K562 (cell line): Measurements from ENCODE around the gene ZBTB20. TPM values are rescaled to one million over a fixed set of nuclear protein-coding genes. Genes with fewer than 3 reads are reported as not detected.

ENCODE experiments used
- ATAC-seq: fragments of 200-7000 bp; cut with Tn5 transposase; 3 replicates; pipeline ENCODE4 v1.9.1; 2020; ENCODE audit warnings: moderate library complexity
- BruUV-seq: library from RNA; stranded (reverse); fragments of 400-500 nt; replicated peaks from 2 replicates; lab custom pipeline; 2021; lab: Mats Ljungman, UMichigan
- CTCF ChIA-PET: fragments of 300-600 bp; formaldehyde crosslinking; extraction: SDS; loops from one replicate; lab custom pipeline; 2021; ENCODE audit warnings: low intra/inter-chr PET ratio; lab: Yijun Ruan, JAX
- POLR2A ChIA-PET: fragments of 300-600, 350-650 bp; sonication (Branson Sonifier 250); formaldehyde crosslinking; extraction: SDS; loops from one replicate; lab custom pipeline; 2021; ENCODE audit warnings: antibody characterized with exemption, inconsistent platforms; lab: Yijun Ruan, JAX
- DNase-seq, 4 experiments: peaks; one replicate each; pipeline versions ENCODE4 v3.0.0 to v3.0.0-alpha.2; 2011 to 2018; ENCODE audit warnings: low spot score in 3 of 4, mixed read lengths in 3 of 4; ENCODE audit errors: extremely low read depth in 1 of 4
- FAIRE-seq: peaks from 2 replicates; lab custom pipeline; 2011; peaks lifted over from hg19 to GRCh38; lab: Jason Lieb, UNC
- H2AFZ ChIP-seq: 2 replicates; pipeline ENCODE4 v1.6.0; 2011; ENCODE audit warnings: low read depth, low read length, control low read depth, inconsistent platforms
- H3K27ac ChIP-seq: fragments of 200-600 bp; 3 replicates; pipeline ENCODE4 v1.8.0; 2011; ENCODE audit warnings: low read depth, mild to moderate bottlenecking, control low read depth, inconsistent platforms, low read length, moderate library complexity, mixed read lengths; ENCODE audit errors: extremely low read depth
- H3K27me3 ChIP-seq, 2 experiments: fragments of 300-600 bp in 1 of 2; 2 replicates in 1 of 2; 3 replicates in 1 of 2; pipeline versions ENCODE4 v1.6.0 to v1.8.0; 2011; ENCODE audit warnings: inconsistent platforms in 2 of 2, low read length in 2 of 2, mild to moderate bottlenecking in 1 of 2, mixed read lengths in 1 of 2, moderate library complexity in 1 of 2; ENCODE audit not compliant: control insufficient read depth in 2 of 2, insufficient read depth in 2 of 2
- H3K36me3 ChIP-seq: fragments of 300-600 bp; 3 replicates; pipeline ENCODE4 v1.8.0; 2011; ENCODE audit warnings: mild to moderate bottlenecking, low read length, inconsistent platforms; ENCODE audit not compliant: control insufficient read depth, insufficient read depth
- H3K4me1 ChIP-seq, 2 experiments: fragments of 200-600 bp in 1 of 2; replicated peaks in 1 of 2; 2 replicates in 1 of 2; 3 replicates in 1 of 2; pipeline versions ENCODE4 v1.5.1 to v1.8.0; 2011; ENCODE audit warnings: inconsistent platforms in 2 of 2, low read length in 2 of 2, mild to moderate bottlenecking in 1 of 2, mixed read lengths in 1 of 2, moderate library complexity in 1 of 2; ENCODE audit not compliant: control insufficient read depth in 2 of 2, insufficient read depth in 2 of 2
- H3K4me2 ChIP-seq: 2 replicates; pipeline ENCODE4 v1.6.1; 2011; ENCODE audit warnings: low read length, control low read depth, inconsistent platforms, mixed read lengths; ENCODE audit not compliant: insufficient read depth
- H3K4me3 ChIP-seq: fragments of 200-600 bp; sonication (generic), shearing (Covaris generic); 2 replicates; pipeline ENCODE4 v1.5.1; 2016; ENCODE audit warnings: control low read depth, inconsistent platforms
- H3K79me2 ChIP-seq: fragments of 200-600 bp; 3 replicates; pipeline ENCODE4 v1.8.0; 2011; ENCODE audit warnings: low read length, inconsistent platforms; ENCODE audit not compliant: control insufficient read depth, insufficient read depth
- H3K9ac ChIP-seq, 2 experiments: 2 replicates each; pipeline versions ENCODE4 v1.6.0 to v1.6.1; 2011; ENCODE audit warnings: low read depth in 2 of 2, low read length in 2 of 2, control low read depth in 1 of 2, inconsistent platforms in 1 of 2, mild to moderate bottlenecking in 1 of 2, mixed read lengths in 1 of 2; ENCODE audit not compliant: insufficient read depth in 1 of 2
- H3K9me1 ChIP-seq: one replicate; pipeline ENCODE4 v1.6.0; 2011; ENCODE audit warnings: inconsistent platforms, mild to moderate bottlenecking, low read length, moderate library complexity; ENCODE audit not compliant: control insufficient read depth, insufficient read depth
- H3K9me3 ChIP-seq: replicated peaks from 2 replicates; pipeline ENCODE4 v1.5.1; 2011; ENCODE audit warnings: low read depth, low read length, inconsistent platforms; ENCODE audit not compliant: control insufficient read depth, insufficient read depth
- H4K20me1 ChIP-seq: replicated peaks from 2 replicates; pipeline ENCODE4 v1.6.1; 2011; ENCODE audit warnings: low read length, inconsistent platforms, mixed read lengths; ENCODE audit not compliant: control insufficient read depth, insufficient read depth
- CBX1 ChIP-seq: sonication (generic); IDR thresholded peaks from 2 replicates; pipeline ENCODE4 v1.6.1; 2016; ENCODE audit warnings: antibody characterized with exemption, low read depth, mild to moderate bottlenecking
- JUN ChIP-seq, 2 experiments: sonication (generic) in 1 of 2; formaldehyde crosslinking in 1 of 2; IDR thresholded peaks; 2 replicates each; pipeline versions ENCODE4 v1.6.1 to v1.8.0; 2012 to 2022; ENCODE audit warnings: borderline replicate concordance in 2 of 2, mild to moderate bottlenecking in 2 of 2, improper control_type of control experiment in 1 of 2, low read depth in 1 of 2, low read length in 1 of 2, missing genetic modification reagents in 1 of 2
- JUNB ChIP-seq: fragments of 450-650 bp; formaldehyde crosslinking; conservative IDR thresholded peaks from 2 replicates; pipeline ENCODE4 v1.4.0; 2020; ENCODE audit warnings: mild to moderate bottlenecking
- KDM4B ChIP-seq, 2 experiments: fragments of 450-650 bp in 1 of 2; sonication (generic) in 1 of 2; IDR thresholded peaks; 2 replicates each; pipeline ENCODE4 v1.6.1; 2016 to 2017; ENCODE audit warnings: borderline replicate concordance in 2 of 2, antibody characterized with exemption in 1 of 2, low read depth in 1 of 2, mild to moderate bottlenecking in 1 of 2
- MTA2 ChIP-seq: fragments of 450-650 bp; IDR thresholded peaks from 2 replicates; pipeline ENCODE4 v1.6.1; 2016; ENCODE audit warnings: low read depth
- NCOA1 ChIP-seq: fragments of 450-650 bp; IDR thresholded peaks from 2 replicates; pipeline ENCODE4 v1.6.1; 2016; ENCODE audit warnings: low read depth
- PURB ChIP-seq: sonication (generic); formaldehyde crosslinking; IDR thresholded peaks from 2 replicates; pipeline ENCODE4 v1.9.0; 2021; ENCODE audit warnings: low read depth, mild to moderate bottlenecking, missing genetic modification reagents
- SETDB1 ChIP-seq: IDR thresholded peaks from one replicate; pipeline ENCODE4 v1.6.1; 2012; ENCODE audit warnings: low read length, control low read depth, inconsistent platforms
- SP1 ChIP-seq: sonication (generic); formaldehyde crosslinking; IDR thresholded peaks from 2 replicates; pipeline ENCODE4 v1.8.1; 2022; ENCODE audit warnings: mild to moderate bottlenecking, missing genetic modification reagents
- ZKSCAN1 ChIP-seq: fragments of 150-350 bp; IDR thresholded peaks from 2 replicates; pipeline ENCODE4 v1.6.1; 2016; ENCODE audit warnings: low read depth, low read length
- ZNF445 ChIP-seq: fragments of 250-450 bp; sonication (Bioruptor Pico); IDR thresholded peaks from 2 replicates; pipeline ENCODE4 v1.4.0; 2020; ENCODE audit warnings: low read depth, mild to moderate bottlenecking, moderate library complexity
- WGBS: fragments of 100-300 bp; shearing (Covaris generic); methylation state at CpG from one replicate; pipeline ENCODE4 v1.1.6; 2016; ENCODE audit warnings: low coverage, mixed read lengths; ENCODE audit not compliant: insufficient coverage; ENCODE audit errors: missing lambda C conversion rate; 5-methylcytosine and 5-hydroxymethylcytosine counted together
- in situ Hi-C: fragments of 300-500 bp; cut with MboI; formaldehyde crosslinking; loops from 4 replicates; pipeline ENCODE4 v1.15.0; 2018; ENCODE audit warnings: inconsistent platforms, mixed read lengths
- intact Hi-C: fragments of 100-400 bp; cut with micrococcal nuclease; formaldehyde crosslinking; loops from 2 replicates; pipeline ENCODE4 v1.14.2; 2022
- polyA plus RNA-seq, 8 experiments: library from polyadenylated mRNA; depleted of rRNA in 4 of 8; stranded (reverse) in 5 of 8; unstranded in 3 of 8; fragments of >200 nt; fragmentation: Nextera tagmentation in 2 of 8; fragmentation: Illumina TruSeq in 1 of 8; extraction: Ambion mirVana in 2 of 8; extraction: Trizol in 1 of 8; gene quantifications; 2 replicates each; pipeline versions ENCODE4 v1.2.1 to v1.2.3, GENCODE V29; 2011 to 2014; ENCODE audit warnings: inconsistent platforms in 1 of 8, missing spikeins in 1 of 8
- total RNA-seq, 7 experiments: library from RNA; depleted of rRNA in 6 of 7; stranded (reverse); fragments of >200 nt in 6 of 7; fragmentation: Illumina TruSeq in 2 of 7; extraction: Trizol in 2 of 7; gene quantifications; 2 replicates each; pipeline versions ENCODE4 v1.2.1 to v1.2.3, GENCODE V29; 2011 to 2021; ENCODE audit warnings: low replicate concordance in 1 of 7

The ZBTB20 gene
- total and polyA plus RNA-seq, 9 of the 15 experiments (the other 6 are each of a cell fraction or from before 2014, with no cell fraction given) = 0.17 to 1.7 (median 0.45) TPM

DNA sequence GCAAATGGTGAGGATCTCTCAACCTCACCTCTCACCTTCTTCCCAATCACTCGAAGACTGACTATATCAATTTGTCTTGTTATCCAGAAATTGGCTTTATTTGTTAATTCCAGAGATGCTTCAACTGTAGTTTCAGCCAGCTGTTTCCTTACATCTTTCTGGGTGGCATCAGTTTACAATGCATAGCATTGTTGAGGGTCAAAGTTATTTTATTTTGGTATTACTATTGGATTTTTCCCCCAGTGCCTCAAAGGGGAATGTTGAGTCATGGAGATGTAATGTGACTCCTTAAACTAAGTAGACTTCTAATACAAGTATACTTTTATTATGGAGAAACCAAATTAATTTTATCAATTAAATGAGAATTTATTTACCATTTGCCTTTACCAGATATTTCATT is 501.7 kb downstream of the ZBTB20 start:
- no peaks in the 10 kb centered on the region for H4K20me1 ChIP-seq
- WGBS = 0% methylated on average over 1 of the region's 1 CpG
- TF ChIP-seq KDM4B (IDR thresholded peaks at IDR 0.05; ENCODE audit: borderline replicate concordance in 2 of 2, low read depth in 1 of 2) (no peak), ZNF445 (no peak), JUNB (CRISPR knock-in tag) (no peak), CBX1 (no peak), SP1 (CRISPR knock-in tag) (no peak), MTA2 (no peak), NCOA1 (no peak), ZKSCAN1 (no peak), SETDB1 (no peak), PURB (CRISPR knock-in tag) (no peak), JUN (IDR thresholded peaks at IDR 0.05; ENCODE audit: borderline replicate concordance, low read depth, low read length) (no peak), JUN (CRISPR knock-in tag; IDR thresholded peaks at IDR 0.05; ENCODE audit: borderline replicate concordance) (no peak)
- TF ChIP-seq, all 486 proteins: peak for 0
- DNase-seq (no peak), ATAC-seq (no peak), FAIRE-seq (no peak)
- in situ Hi-C loops = no loop called here
- ChIA-PET POLR2A (no interaction called here), CTCF (no interaction called here)
- Histone ChIP-seq H3K27ac (no peak overlapping the region), H3K27me3 (no peaks in the 10 kb centered on the region), H3K79me2 (no peaks in the 10 kb centered on the region), H3K9me3 (no peaks in the 10 kb centered on the region), H3K4me3 (no peak overlapping the region), H3K9me1 (no peaks in the 10 kb centered on the region), H2AFZ (no peak overlapping the region), H3K36me3 (no peaks in the 10 kb centered on the region), H3K4me2 (no peak overlapping the region), H3K4me1 (no peaks in the 10 kb centered on the region), H3K9ac (no peak overlapping the region)
- intact Hi-C loops = no loop called here
- BruUV-seq = no TSS peak
